ENCODE data around the gene KRT6A. TPM values are rescaled to one million over a fixed set of nuclear protein-coding genes. Genes with fewer than 3 reads are reported as not detected.

Gene KRT6A
- total RNA-seq, 2 experiments from 2014 or later = not detected

DNA sequence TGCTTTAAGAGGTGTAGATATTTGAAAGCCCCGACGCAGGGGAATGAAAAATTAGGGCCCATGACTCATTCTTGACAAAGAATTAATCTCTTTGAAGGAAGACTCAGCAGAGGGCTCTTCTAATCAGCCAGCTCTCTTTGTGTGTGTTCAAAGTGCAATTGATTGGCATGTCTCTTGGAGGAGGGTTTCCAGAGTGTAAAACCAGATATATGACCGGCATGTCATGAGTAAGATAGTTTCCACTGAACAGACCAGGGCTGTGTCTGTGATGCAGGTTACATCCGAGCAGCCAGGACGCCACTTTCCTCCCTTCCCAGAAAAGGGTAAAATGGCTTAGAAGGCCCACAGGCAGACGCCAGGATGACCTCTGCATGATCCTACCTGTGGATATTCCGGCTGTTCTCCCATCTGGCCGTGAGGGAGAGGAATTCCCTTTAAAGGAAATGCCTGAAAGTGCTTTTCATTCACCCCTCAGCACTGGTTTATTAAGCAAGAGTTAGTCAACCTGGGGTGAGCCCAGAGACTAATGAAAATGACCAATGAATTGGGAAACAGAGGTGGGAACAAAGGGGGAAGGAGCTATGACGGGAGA is 51.6 kb downstream of the KRT6A start:
- ChIA-PET POLR2A (no interaction called here), CTCF (no interaction called here)

DNA sequence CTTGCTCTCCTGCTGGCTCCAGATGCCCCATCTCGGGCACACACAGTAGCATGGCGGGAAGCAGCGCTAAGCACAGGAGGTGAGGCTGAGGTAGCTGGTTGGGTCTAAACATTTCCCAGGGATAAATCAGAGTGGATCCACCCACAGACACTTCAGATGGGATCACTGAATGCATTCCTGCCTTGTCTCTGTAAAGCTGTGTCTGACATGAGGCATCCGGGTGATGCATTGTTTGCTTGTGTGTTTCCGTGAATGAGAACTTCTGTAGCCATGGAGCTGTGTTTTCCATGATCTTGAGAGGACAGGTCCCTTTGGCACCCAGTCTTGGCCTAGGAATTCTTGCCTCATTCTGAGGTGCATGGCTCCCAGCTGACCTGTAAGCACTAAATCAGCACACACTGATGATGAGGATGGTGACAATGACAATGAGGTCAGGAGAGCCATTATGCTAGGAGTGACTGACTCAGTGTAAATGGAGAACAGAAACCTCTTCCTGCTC is 52.2 kb downstream of the KRT6A start:
- CTCF ChIA-PET = no interaction called here

DNA sequence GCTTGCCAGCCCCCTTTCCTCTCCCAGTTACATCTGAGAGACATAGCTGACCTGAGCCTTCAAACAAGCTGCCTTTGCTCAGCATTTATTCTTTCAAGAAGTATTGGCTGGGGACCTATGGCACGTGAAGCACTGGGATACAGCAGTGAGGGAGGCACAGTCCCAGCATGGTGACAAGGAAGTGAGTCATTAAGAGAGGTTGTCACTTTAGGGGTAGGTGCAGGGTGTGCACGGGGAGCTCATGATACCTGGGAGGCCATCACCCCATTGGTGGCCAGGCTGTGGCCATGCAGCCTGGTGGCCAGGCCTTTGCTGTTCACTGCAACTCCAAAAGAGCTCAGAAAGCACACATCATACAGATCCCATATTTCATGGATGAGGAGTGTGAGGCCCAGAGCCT is 53.2 kb downstream of the KRT6A start:
- CTCF ChIA-PET = no interaction called here
- POLR2A ChIA-PET = no interaction called here

More for the DNA sequence above, 52.2 kb downstream of the KRT6A start:
- POLR2A ChIA-PET = no interaction called here

DNA sequence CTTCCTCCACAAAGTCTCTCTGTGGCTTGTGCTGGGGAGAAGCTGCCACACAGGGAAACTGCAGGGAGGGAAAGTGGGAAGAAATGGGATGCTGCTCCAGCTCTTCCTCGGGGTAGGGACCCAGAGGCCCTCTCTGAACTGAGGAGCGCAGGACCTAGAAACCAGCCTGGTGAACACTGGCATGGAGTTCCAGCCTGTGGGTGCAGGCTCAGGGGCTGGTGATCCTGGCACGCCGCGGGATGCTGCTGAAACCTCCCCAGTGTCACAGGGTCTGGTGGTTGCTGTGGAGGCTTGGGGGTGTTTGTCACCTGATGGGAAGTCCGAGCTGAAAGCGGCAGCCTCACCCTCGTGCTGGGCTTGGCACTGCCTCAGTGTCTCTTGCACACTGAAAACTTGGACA is 53.6 kb downstream of the KRT6A start:
- ChIA-PET CTCF (no interaction called here), POLR2A (no interaction called here)

DNA sequence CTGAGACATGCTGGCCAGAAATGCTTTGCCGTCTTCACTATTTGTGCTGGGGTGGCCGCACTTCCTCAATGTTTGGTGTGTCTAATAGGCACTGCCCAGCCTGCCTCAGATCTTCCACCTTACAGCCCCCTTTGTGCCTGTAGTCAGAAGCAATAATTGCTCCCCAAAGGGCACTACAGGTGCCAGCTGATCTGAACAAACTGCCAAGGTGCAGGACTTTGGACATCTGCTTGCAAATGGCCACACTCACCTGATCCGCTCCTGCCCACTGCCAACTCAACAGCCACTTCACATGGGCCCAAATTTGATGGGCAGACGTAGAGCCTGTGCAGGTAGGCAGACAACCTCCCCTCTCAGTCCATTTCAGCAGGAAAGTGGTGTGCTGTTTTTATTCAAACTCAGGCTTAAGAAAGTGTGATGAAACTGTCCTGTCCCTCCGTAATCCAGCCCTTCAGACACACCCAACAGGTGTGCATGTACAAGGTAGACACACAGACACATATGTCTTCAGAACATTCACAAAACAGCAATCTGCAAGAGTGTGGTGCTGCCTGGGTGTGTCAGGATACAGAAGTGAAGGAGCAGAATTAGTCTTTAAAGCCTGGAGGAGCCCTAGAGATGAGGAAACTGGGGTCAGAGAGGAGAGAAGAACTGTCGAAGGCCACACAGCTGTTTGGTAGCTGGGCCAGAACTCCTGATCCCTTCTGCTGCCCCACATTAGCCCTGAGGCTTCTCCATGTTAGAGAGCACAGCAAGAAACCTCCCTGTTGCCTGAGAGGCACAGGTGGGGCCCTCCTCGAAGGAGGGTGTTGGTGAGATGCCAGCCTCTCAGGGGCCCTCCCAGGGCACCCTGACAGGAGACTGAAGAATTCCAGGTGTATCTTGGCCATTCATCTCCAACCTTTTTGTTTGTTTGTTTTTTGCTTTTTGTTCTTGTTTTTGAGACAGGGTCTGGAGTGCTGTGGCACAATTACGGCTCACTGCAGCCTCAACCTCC is 54.5 kb downstream of the KRT6A start:
- POLR2A ChIA-PET = no interaction called here
- CTCF ChIA-PET = no interaction called here

DNA sequence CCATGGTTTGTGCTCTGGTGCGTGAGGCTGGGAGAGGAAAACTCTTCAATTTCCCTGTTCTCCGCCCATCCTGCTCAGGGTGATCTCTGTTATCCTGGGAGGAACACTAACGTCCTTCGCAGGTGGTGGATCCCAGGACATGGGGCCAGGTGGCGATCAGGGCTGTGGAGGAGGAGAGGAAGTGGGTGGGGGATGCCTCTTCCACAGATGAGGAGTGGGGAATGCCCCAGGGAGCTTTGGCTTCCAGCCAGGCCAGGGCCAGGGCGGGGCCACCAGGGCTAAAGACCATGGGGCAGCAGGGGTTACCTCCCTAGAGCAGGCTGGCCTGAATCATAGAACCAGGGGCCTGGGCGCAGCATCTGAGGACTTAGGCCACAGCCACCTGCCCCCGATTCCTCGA is 55.5 kb downstream of the KRT6A start:
- CTCF ChIA-PET = no interaction called here
- POLR2A ChIA-PET = no interaction called here

Other genes with a start within 250 kb of the KRT6A start
- not detected for gene KRT86, start 218.6 kb downstream of the KRT6A start, total RNA-seq
- gene KRT81, start 201.7 kb downstream of the KRT6A start, total RNA-seq = not detected
- gene KRT83, start 171.9 kb downstream of the KRT6A start, total RNA-seq = not detected
- gene KRT85, start 125.8 kb downstream of the KRT6A start, total RNA-seq = not detected
- not detected for gene KRT84, start 107.6 kb downstream of the KRT6A start, total RNA-seq
- not detected for gene KRT82, start 86.9 kb downstream of the KRT6A start, total RNA-seq
- gene KRT75, start 58.9 kb downstream of the KRT6A start, total RNA-seq = not detected
- not detected for gene KRT6B, start 41.1 kb downstream of the KRT6A start, total RNA-seq
- gene KRT6C, start 19.5 kb downstream of the KRT6A start, total RNA-seq = not detected
- gene KRT5, start 27.1 kb upstream of the KRT6A start, total RNA-seq = not detected
- gene KRT71, start 59.9 kb upstream of the KRT6A start, total RNA-seq = not detected
- gene KRT74, start 80.6 kb upstream of the KRT6A start, total RNA-seq = not detected
- not detected for gene KRT72, start 108.2 kb upstream of the KRT6A start, total RNA-seq
- not detected for gene KRT73, start 125.3 kb upstream of the KRT6A start, total RNA-seq
- not detected for gene KRT2, start 159.0 kb upstream of the KRT6A start, total RNA-seq
- gene KRT1, start 187.2 kb upstream of the KRT6A start, total RNA-seq = not detected
- not detected for gene KRT77, start 210.3 kb upstream of the KRT6A start, total RNA-seq